Vagina (tissue), 2 donors: Measurements from ENCODE around the gene DCUN1D5. TPM values are rescaled to one million over a fixed set of nuclear protein-coding genes. Genes with fewer than 3 reads are reported as not detected.
A peak's percentile ranks its signal among the peaks of the same experiment; 100 is the strongest.

Source experiments
- DNase-seq, 2 donors: peaks; one replicate each; pipeline ENCODE4 v3.0.0-alpha.2; 2017; ENCODE audit errors: extremely low spot score in 2 of 2
- H3K27ac ChIP-seq: fragments of 200-600 bp; sonication (generic); one replicate; pipeline ENCODE4 v1.5.1; 2019
- H3K27me3 ChIP-seq: fragments of 200-600 bp; sonication (generic); one replicate; pipeline ENCODE4 v1.5.1; 2019
- H3K36me3 ChIP-seq, 2 donors: fragments of 200-600 bp; sonication (generic); one replicate each; pipeline ENCODE4 v1.5.1; 2017 to 2019
- H3K4me1 ChIP-seq: fragments of 200-600 bp; sonication (generic); one replicate; pipeline ENCODE4 v1.5.1; 2019
- H3K4me3 ChIP-seq, 2 donors: fragments of 200-600 bp; sonication (generic); 1 replicate in 1 of 2; 2 replicates in 1 of 2; pipeline ENCODE4 v1.5.1; 2016 to 2019
- H3K9me3 ChIP-seq: fragments of 200-600 bp; sonication (generic); one replicate; pipeline ENCODE4 v1.5.1; 2019
- POLR2A ChIP-seq, 2 donors: fragments of 450-650 bp; IDR thresholded peaks; one replicate each; pipeline ENCODE4 v1.6.1; 2017; ENCODE audit warnings: antibody characterized with exemption in 2 of 2, mild to moderate bottlenecking in 2 of 2, moderate library complexity in 2 of 2
- POLR2AphosphoS5 ChIP-seq, 2 donors: sonication (generic); formaldehyde crosslinking; IDR thresholded peaks; one replicate each; pipeline ENCODE4 v1.9.0; 2017; ENCODE audit warnings: antibody characterized with exemption in 2 of 2, mild to moderate bottlenecking in 2 of 2, low read depth in 1 of 2; ENCODE audit not compliant: insufficient read depth in 1 of 2
- intact Hi-C: fragments of 100-400 bp; cut with DNase I; formaldehyde crosslinking; loops from one replicate; pipeline ENCODE4 v1.15.1; 2023
- total RNA-seq: library from RNA; depleted of rRNA; stranded (reverse); fragments of >200 nt; gene quantifications from one replicate; pipeline ENCODE4 v1.2.3, GENCODE V29; 2016
- TF ChIP-seq, protein P1 (sequence below), 3 experiments: fragments of 450-650 bp in 2 of 3; fragments of 200-600 bp in 1 of 3; sonication (generic) in 1 of 3; IDR thresholded peaks; one replicate each; pipeline ENCODE4 v1.5.1; 2017 to 2019; ENCODE audit warnings: antibody characterized with exemption in 3 of 3, mild to moderate bottlenecking in 2 of 3, moderate library complexity in 2 of 3

The DCUN1D5 gene
- total RNA-seq, 1 donor from 2014 or later, result 37.3 TPM

DNA sequence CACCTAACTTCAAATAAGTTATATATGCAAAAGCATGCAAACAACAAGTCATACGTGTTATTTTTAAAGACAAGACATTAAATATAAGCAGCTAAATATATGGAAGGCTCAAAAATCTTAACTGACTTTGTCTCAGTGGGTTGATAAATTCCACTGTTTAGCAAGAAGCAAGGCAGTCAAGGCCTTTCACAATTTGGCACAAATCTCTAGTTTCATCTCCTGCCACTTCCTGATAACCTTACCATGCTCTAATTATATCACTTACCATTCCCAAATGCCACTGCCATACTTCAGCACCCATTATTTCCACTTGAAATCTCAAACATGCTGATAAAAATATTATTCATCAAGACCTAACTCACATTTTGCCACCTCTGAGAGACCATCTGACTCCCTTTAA is 24.8 kb downstream of the DCUN1D5 start:
- H3K27ac ChIP-seq, result no peak overlapping the region
- no peak for TF ChIP-seq POLR2A (IDR thresholded peaks at IDR 0.05)
- TF ChIP-seq, protein P1, sequence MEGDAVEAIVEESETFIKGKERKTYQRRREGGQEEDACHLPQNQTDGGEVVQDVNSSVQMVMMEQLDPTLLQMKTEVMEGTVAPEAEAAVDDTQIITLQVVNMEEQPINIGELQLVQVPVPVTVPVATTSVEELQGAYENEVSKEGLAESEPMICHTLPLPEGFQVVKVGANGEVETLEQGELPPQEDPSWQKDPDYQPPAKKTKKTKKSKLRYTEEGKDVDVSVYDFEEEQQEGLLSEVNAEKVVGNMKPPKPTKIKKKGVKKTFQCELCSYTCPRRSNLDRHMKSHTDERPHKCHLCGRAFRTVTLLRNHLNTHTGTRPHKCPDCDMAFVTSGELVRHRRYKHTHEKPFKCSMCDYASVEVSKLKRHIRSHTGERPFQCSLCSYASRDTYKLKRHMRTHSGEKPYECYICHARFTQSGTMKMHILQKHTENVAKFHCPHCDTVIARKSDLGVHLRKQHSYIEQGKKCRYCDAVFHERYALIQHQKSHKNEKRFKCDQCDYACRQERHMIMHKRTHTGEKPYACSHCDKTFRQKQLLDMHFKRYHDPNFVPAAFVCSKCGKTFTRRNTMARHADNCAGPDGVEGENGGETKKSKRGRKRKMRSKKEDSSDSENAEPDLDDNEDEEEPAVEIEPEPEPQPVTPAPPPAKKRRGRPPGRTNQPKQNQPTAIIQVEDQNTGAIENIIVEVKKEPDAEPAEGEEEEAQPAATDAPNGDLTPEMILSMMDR (IDR thresholded peaks at IDR 0.05), result no peak
- no peak for TF ChIP-seq POLR2AphosphoS5 (IDR thresholded peaks at IDR 0.05; ENCODE audit: insufficient read depth in 1 of 2, low read depth in 1 of 2)
- no peaks in the 10 kb centered on the region for H3K27me3 ChIP-seq
- H3K9me3 ChIP-seq, result no peaks in the 10 kb centered on the region
- no peaks in the 10 kb centered on the region for H3K4me1 ChIP-seq
- peaks cover 0 to 27% of the 10 kb centered on the region in 2 donors for H3K36me3 ChIP-seq
- H3K4me3 ChIP-seq, result no peak overlapping the region
- intact Hi-C loops, result no loop called here
- DNase-seq, result no peak

DNA sequence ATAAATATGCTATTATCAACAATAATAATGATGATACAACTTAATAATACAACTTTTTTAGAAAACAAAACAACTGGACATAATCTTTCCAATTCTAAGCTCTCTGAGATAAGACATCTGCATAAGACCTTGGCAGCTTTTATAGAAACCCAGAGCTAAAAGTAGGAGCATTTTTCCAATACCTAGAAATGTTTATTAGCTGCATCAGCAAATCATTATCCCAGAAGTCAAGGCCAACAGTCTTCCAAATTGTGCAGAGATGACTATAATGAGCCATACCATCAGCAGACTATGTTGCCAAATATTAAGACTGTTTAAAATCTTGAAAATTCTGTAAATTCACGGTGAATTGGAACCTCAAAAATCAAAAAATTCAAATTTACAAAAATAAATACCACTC is 30.3 kb downstream of the DCUN1D5 start:
- H3K36me3 ChIP-seq, result peaks cover 0 to 44% of the 10 kb centered on the region in 2 donors
- TF ChIP-seq, protein P1 (IDR thresholded peaks at IDR 0.05), result no peak
- TF ChIP-seq POLR2A (IDR thresholded peaks at IDR 0.05), result no peak
- no peak for TF ChIP-seq POLR2AphosphoS5 (IDR thresholded peaks at IDR 0.05; ENCODE audit: insufficient read depth in 1 of 2, low read depth in 1 of 2)
- no peaks in the 10 kb centered on the region for H3K4me1 ChIP-seq
- no peaks in the 10 kb centered on the region for H3K9me3 ChIP-seq
- H3K4me3 ChIP-seq, result no peak overlapping the region
- no peak overlapping the region for H3K27ac ChIP-seq
- DNase-seq, result no peak
- intact Hi-C loops, result no loop called here
- H3K27me3 ChIP-seq, result no peaks in the 10 kb centered on the region

DNA sequence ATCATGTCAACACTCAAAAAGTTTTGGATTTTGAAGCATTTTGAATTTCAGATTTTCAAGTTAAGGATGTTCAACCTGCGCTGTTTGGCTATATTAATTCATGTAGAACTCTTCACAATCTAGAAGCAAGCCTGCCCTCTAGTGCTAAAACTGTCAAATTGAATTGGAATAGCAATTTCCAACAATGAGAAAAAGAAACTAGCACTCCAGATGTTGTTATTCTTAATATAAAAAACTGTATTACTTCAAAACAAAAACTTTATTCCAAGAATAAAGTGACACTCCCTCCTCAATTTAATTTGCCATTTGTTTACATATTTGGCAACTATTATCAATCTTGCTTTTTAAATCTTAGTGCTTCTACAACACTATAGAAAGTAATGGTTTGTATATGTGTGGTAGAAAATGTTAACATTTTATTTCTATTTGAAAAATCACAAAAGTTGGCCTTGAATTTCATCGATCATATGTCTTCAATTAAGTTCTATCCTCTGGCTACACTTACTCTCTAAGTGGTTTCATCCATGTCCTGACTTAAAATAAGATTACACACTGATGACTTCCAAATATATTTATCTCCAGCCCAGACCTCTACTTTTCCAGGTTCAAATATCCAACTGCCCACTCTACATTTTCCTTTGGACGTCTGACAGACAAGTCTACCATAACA is 36.6 kb downstream of the DCUN1D5 start:
- TF ChIP-seq, protein P1 (IDR thresholded peaks at IDR 0.05), result peak; percentile 32 to 39 (median 36)
- no peak for TF ChIP-seq POLR2AphosphoS5 (IDR thresholded peaks at IDR 0.05; ENCODE audit: insufficient read depth in 1 of 2, low read depth in 1 of 2)
- H3K27me3 ChIP-seq, result no peaks in the 10 kb centered on the region
- intact Hi-C loops, result no loop called here
- no peak for DNase-seq
- no peak overlapping the region for H3K4me3 ChIP-seq
- H3K36me3 ChIP-seq, result peaks cover 0 to 6% of the 10 kb centered on the region in 2 donors
- H3K4me1 ChIP-seq, result no peaks in the 10 kb centered on the region
- no peaks in the 10 kb centered on the region for H3K9me3 ChIP-seq
- no peak overlapping the region for H3K27ac ChIP-seq

DNA sequence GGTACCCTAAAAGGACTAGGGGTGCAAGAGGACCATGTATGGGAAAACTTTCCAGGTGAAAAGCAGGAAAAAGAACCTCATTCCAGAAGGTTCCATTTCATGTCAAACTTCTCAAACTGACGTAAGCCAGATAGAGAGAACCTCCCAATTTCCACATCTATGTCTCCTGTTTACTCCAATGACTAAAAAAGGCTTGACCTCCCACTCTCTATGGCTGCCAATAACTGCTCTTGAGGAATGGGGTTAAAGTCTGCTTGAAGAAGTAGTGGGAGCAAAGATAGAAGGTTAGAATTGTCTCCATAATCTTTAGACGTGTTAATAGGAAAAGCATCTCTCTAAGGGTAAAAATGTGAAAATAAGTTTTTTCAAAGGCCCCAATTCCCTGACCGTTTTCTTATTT is 38.0 kb downstream of the DCUN1D5 start:
- no peaks in the 10 kb centered on the region for H3K27me3 ChIP-seq
- H3K36me3 ChIP-seq, result peaks cover 0 to 6% of the 10 kb centered on the region in 2 donors
- no peak overlapping the region for H3K27ac ChIP-seq
- intact Hi-C loops, result no loop called here
- H3K9me3 ChIP-seq, result no peaks in the 10 kb centered on the region
- TF ChIP-seq, protein P1 (IDR thresholded peaks at IDR 0.05), result no peak
- TF ChIP-seq POLR2A (IDR thresholded peaks at IDR 0.05) (no peak), POLR2AphosphoS5 (IDR thresholded peaks at IDR 0.05; ENCODE audit: insufficient read depth in 1 of 2, low read depth in 1 of 2) (no peak)
- no peak overlapping the region for H3K4me3 ChIP-seq
- no peak for DNase-seq
- H3K4me1 ChIP-seq, result no peaks in the 10 kb centered on the region

DNA sequence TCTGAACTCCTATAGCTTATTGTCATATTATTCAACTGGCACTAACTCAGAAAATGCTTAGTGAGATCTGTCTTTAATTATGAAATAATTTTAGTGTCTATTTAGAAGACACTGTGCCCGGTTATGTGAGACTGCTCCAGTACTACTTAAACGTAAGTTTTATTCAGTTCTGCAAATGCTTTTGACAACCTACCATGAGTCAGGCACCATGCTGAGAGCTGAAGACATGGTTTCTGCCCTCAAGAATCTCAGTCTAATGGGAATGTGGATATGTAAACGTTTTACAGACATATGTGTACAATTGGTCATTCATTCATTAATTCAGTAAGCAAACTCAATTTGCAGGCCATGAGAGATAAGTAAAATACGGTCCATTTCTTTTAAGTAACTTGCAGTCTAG is 40.0 kb downstream of the DCUN1D5 start:
- H3K27me3 ChIP-seq, result no peaks in the 10 kb centered on the region
- no peaks in the 10 kb centered on the region for H3K36me3 ChIP-seq
- no peak overlapping the region for H3K4me3 ChIP-seq
- no peaks in the 10 kb centered on the region for H3K4me1 ChIP-seq
- H3K27ac ChIP-seq, result no peak overlapping the region
- TF ChIP-seq POLR2AphosphoS5 (IDR thresholded peaks at IDR 0.05; ENCODE audit: insufficient read depth in 1 of 2, low read depth in 1 of 2), result no peak
- TF ChIP-seq, protein P1 (IDR thresholded peaks at IDR 0.05), result no peak
- intact Hi-C loops, result no loop called here
- H3K9me3 ChIP-seq, result no peaks in the 10 kb centered on the region
- no peak for DNase-seq
